BLaER1 treated with 17β-estradiol and CSF1 and Interleukin-3, amounts not matched to agents 10 nM and 100 nM (cell line): ENCODE measurements around the gene RUNX1.

ENCODE experiments used
- H3K27ac ChIP-seq, 11 experiments: shearing (Covaris generic); formaldehyde crosslinking; 2 replicates each; pipeline ENCODE4 v1.8.1; 2022
- H3K27me3 ChIP-seq, 11 experiments: shearing (Covaris generic); formaldehyde crosslinking; 2 replicates each; pipeline ENCODE4 v1.8.1; 2022
- H3K36me3 ChIP-seq, 11 experiments: shearing (Covaris generic); formaldehyde crosslinking; 2 replicates each; pipeline ENCODE4 v1.8.1; 2022
- H3K4me1 ChIP-seq, 10 experiments: shearing (Covaris generic); formaldehyde crosslinking; 2 replicates each; pipeline ENCODE4 v1.8.1; 2022
- H3K4me2 ChIP-seq, 11 experiments: shearing (Covaris generic); formaldehyde crosslinking; 2 replicates each; pipeline ENCODE4 v1.8.1; 2022
- H3K4me3 ChIP-seq, 10 experiments: shearing (Covaris generic); formaldehyde crosslinking; 2 replicates each; pipeline ENCODE4 v1.8.1; 2022
- H3K9ac ChIP-seq, 11 experiments: shearing (Covaris generic); formaldehyde crosslinking; 2 replicates each; pipeline ENCODE4 v1.8.1; 2022
- H3K9me3 ChIP-seq, 11 experiments: shearing (Covaris generic); formaldehyde crosslinking; replicated peaks in 1 of 11; 2 replicates each; pipeline ENCODE4 v1.8.1; 2022
- H4K20me1 ChIP-seq, 11 experiments: shearing (Covaris generic); formaldehyde crosslinking; 2 replicates each; pipeline ENCODE4 v1.8.1; 2022
- Cebpa-rat ChIP-seq, 11 experiments: shearing (Covaris generic); IDR thresholded peaks; 2 replicates each; pipeline ENCODE4 v1.8.1; 2022

RUNX1 gene

DNA sequence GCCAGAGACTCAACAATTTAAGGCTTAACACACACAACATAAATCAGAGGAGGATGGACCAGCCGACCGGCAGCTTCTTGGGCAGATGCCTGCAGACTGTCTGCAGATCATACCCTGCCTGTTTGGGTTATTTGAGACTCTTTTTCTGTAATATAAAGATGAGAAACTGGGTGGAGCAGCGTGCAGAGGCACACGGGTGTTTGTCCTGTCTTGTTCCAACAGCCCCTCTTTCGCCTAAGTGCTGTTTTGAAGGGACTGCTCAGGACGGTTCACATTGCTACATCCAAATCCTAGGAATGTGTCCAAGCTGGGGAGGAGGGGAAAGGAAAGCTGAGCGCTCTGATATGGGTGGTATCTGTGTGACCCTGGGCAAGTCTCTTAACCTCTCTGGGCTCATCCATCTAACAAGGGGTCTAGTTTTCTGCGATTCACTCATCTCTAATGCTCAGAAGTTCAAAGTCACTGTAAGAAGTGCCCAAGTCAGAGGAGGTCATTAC, 230.4 kb downstream of the RUNX1 start:
- peaks cover 99 to 100% (median 100%) of the 10 kb centered on the region in 11 experiments for H3K36me3 ChIP-seq
- no peak overlapping the region for H3K4me3 ChIP-seq
- no peaks in the 10 kb centered on the region for H3K9me3 ChIP-seq
- TF ChIP-seq Cebpa-rat (IDR thresholded peaks at IDR 0.05) = no peak
- no peak overlapping the region; a peak in 1 of 22 replicates for H3K9ac ChIP-seq
- H3K27ac ChIP-seq = no peak overlapping the region
- H4K20me1 ChIP-seq = peaks cover 87 to 100% (median 100%) of the 10 kb centered on the region in 11 experiments
- H3K4me2 ChIP-seq = peak overlapping the region in 3 of 11 experiments; percentile 12 to 76 (median 13); a peak in 2 of 22 replicates
- H3K27me3 ChIP-seq = no peaks in the 10 kb centered on the region; a peak in 1 of 22 replicates
- H3K4me1 ChIP-seq = peaks cover 38 to 98% (median 76%) of the 10 kb centered on the region in 10 experiments

DNA sequence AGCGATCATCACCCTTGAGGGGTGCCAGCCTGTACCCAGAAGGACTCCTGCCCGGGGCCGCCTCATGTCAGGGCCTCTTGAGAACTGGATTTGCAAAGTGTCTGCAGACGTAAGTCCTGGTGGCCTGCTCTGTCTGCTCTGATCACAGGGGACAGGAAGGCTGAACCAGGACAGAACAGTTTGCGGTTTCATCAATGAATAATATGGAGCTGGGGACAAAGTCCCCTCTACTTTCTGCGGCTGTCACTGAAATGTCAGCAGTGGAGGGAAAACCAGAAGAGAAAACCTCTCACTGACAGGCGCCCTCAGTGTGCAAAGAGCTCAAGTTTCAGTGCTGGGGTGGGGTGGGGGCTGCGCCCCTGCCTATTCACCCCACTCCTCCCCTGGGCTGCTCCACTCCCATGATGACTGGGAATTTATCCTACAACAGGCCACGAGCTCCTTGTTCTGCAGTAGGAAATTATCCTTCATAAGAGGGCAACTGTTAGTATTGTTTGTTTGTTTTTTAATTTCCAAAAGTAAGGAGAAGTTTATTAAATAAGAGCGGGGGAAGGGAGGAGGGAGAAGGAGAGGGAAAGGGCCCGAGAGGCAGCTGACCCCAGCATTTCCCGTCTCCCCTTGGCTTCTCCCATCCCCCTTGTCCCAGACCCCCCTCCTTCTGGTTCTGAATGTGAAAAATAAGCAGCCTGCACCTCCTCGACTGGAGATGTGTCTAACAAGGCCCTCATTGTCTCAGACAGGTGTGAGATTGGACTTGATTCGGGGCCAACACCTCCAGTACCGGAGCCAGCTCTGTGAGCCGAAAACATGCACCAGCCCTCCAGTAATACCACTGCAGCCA, 231.1 kb downstream of the RUNX1 start:
- H3K4me2 ChIP-seq = peak overlapping the region in 4 of 11 experiments; percentile 26 to 82 (median 77); a peak in 5 of 22 replicates
- H3K4me3 ChIP-seq = no peak overlapping the region
- H4K20me1 ChIP-seq = peaks cover 92 to 100% (median 100%) of the 10 kb centered on the region in 11 experiments
- peaks cover 100% of the 10 kb centered on the region in 11 experiments for H3K36me3 ChIP-seq
- no peak overlapping the region for H3K9ac ChIP-seq
- no peak for TF ChIP-seq Cebpa-rat (IDR thresholded peaks at IDR 0.05)
- no peaks in the 10 kb centered on the region; a peak in 1 of 22 replicates for H3K27me3 ChIP-seq
- peaks cover 44 to 98% (median 79%) of the 10 kb centered on the region in 10 experiments for H3K4me1 ChIP-seq
- no peaks in the 10 kb centered on the region for H3K9me3 ChIP-seq
- H3K27ac ChIP-seq = no peak overlapping the region

DNA sequence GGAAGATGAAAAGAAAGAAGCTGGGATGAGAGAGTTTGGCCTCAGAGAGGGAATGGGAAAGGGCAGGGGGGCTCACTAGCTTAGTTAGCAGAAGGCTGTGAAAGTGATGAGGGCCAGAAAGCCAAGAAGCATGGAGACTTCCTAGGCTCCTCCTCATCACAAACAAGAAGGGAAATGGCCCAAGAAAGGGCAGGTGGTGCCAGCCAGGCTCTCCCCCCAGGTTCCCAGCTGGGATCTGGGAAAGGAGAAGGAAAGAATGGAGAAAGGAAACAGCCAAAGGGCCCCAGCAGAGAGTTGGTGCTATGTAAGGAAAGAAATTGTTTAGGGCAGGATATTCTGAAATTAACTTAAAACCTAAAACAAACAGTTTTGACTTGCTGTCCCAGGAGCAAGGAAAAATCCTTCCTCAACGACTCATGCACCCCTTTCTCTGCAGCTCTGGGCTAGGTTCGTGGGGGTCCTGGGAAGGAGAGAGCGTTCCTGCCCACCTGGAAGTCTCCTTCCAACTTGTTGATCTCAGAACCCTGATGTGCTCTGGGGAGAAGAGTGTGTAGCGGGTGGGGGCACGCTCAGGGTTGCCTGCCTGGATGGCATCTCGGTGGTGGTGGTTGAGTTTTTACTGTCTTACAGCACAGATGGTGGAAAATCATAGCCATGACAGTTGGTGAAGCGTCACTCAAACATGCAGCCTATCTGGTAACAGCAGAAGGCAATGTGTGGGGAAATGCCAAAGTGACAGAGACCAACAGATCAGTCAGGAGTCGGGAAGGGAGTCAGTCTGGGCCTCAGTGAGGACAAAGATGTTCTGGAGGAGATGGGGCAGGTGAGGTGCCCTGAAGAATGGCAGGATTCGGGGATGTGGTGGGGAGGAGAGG, 233.0 kb downstream of the RUNX1 start:
- peaks cover 100% of the 10 kb centered on the region in 11 experiments for H3K36me3 ChIP-seq
- peaks cover 95 to 100% (median 100%) of the 10 kb centered on the region in 11 experiments for H4K20me1 ChIP-seq
- H3K4me2 ChIP-seq = peak overlapping the region in 10 of 11 experiments; percentile 3 to 82 (median 30); a peak in 15 of 22 replicates
- no peak overlapping the region; a peak in 1 of 22 replicates for H3K9ac ChIP-seq
- no peaks in the 10 kb centered on the region for H3K9me3 ChIP-seq
- H3K27me3 ChIP-seq = no peaks in the 10 kb centered on the region; a peak in 1 of 22 replicates
- TF ChIP-seq Cebpa-rat (IDR thresholded peaks at IDR 0.05) = no peak
- peaks cover 64 to 100% (median 93%) of the 10 kb centered on the region in 10 experiments for H3K4me1 ChIP-seq
- H3K4me3 ChIP-seq = no peak overlapping the region
- H3K27ac ChIP-seq = peak overlapping the region in 2 of 11 experiments; percentile 21 to 29; a peak in 1 of 22 replicates

DNA sequence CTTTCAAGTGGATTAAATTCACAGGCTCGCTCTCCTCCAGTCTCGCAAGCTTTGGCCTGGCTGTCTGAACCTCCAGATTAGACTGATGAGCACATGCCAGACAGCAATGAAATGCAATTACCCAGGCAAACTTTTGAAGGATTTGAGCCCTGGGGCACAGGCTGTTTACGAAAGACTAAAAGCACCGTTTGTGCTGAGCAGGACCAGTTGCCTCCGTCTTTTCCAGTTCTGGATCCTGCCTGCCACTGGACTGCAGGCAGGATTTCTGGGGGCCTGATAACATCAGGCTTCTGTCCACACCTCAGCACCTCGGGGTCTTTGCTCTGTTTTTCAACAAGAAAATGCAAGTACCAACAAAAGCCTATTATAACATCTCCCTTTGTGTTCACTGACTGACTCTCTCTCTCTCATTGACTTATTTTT, 234.6 kb downstream of the RUNX1 start:
- no peak overlapping the region for H3K27ac ChIP-seq
- TF ChIP-seq Cebpa-rat (IDR thresholded peaks at IDR 0.05) = no peak
- 0 out of 22 replicates have a peak overlapping the region, but pooled peaks of 1 of the 11 experiments have one; percentile 2 for H3K9ac ChIP-seq
- H3K4me1 ChIP-seq = peaks cover 79 to 100% (median 99%) of the 10 kb centered on the region in 10 experiments
- H3K36me3 ChIP-seq = peaks cover 100% of the 10 kb centered on the region in 11 experiments
- no peaks in the 10 kb centered on the region; a peak in 1 of 22 replicates for H3K27me3 ChIP-seq
- no peaks in the 10 kb centered on the region for H3K9me3 ChIP-seq
- no peak overlapping the region for H3K4me3 ChIP-seq
- peak overlapping the region in 8 of 11 experiments; percentile 1 to 87 (median 79); a peak in 12 of 22 replicates for H3K4me2 ChIP-seq
- H4K20me1 ChIP-seq = peaks cover 96 to 100% (median 100%) of the 10 kb centered on the region in 11 experiments

DNA sequence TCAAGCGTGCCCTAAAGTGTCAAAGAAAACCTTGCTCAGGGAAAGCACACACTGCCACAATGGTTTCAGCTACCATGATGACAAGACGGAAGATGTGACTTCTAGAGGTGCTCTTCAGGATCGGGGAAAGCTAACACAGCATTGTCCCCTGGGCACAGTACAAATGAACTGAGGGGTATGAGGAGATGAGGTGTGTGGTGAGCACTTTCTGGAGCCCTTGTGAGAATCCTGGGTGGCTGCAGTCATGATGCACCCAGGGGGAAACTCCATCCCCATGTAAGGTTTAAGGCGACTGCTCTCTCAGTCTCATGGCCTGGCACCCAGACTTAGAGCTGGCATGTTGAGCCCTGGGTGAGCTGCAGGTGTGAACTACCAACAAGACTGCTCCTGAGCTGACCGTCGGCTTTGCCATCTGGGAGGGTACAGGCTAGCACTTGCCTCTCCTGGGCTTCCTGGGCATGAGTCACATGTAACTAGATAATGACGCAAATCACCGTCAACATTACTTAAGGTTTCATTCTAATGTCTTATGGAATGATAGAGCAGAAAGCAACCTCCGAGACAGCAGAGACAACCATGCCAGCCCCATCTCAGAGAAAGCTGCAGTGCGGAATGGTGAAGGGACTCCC, 235.7 kb downstream of the RUNX1 start:
- Histone ChIP-seq H3K4me1 (peaks cover 91 to 100% (median 100%) of the 10 kb centered on the region in 10 experiments), H3K36me3 (peaks cover 98 to 100% (median 100%) of the 10 kb centered on the region in 11 experiments), H4K20me1 (peaks cover 99 to 100% (median 100%) of the 10 kb centered on the region in 11 experiments), H3K9ac (peak overlapping the region in 1 of 11 experiments; percentile 4; a peak in 2 of 22 replicates), H3K9me3 (no peaks in the 10 kb centered on the region), H3K4me3 (no peak overlapping the region), H3K27me3 (no peaks in the 10 kb centered on the region; a peak in 1 of 22 replicates), H3K27ac (peak overlapping the region in 3 of 11 experiments; percentile 4 to 11 (median 7); a peak in 2 of 22 replicates), H3K4me2 (peak overlapping the region; percentile 69 to 87 (median 79); a peak in 21 of 22 replicates)
- no peak for TF ChIP-seq Cebpa-rat (IDR thresholded peaks at IDR 0.05)

DNA sequence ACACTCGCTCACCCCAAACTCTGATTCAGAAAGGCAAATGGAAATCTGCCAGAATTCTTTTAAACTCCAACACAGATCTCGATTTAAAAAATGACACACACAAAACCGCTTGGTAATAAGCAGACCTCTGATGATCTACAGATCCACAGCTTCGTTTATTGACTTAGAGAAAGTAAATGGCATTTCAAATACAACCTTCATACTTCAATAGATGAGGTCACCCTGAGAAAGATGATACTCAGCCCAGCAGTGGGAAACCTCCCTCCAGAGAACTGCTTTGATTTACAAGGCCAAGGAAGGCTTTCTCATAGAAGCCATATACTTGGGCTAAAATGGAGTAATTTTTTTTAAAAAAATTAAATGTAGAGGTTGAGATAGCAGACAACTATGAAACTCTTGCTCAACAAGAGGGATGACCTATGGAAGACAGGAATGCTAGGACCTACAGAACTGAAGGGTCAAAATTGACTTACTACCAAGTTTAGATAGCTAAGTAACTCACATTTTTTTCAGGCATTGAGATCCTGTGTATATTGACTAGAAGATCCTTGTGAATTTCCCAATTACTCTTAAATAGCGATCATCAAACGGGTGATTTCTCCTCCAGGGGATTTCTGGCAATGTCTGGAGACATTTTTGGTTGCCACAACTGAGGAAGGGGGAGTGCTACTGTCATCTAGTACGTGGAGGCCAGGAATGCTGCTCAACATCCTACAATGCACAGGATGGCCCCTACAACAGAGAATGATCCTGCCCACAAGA, 236.4 kb downstream of the RUNX1 start:
- H3K4me3 ChIP-seq = no peak overlapping the region
- no peaks in the 10 kb centered on the region; a peak in 1 of 22 replicates for H3K27me3 ChIP-seq
- peaks cover 98 to 100% (median 100%) of the 10 kb centered on the region in 11 experiments for H3K36me3 ChIP-seq
- peaks cover 99 to 100% (median 100%) of the 10 kb centered on the region in 11 experiments for H4K20me1 ChIP-seq
- H3K27ac ChIP-seq = 0 out of 22 replicates have a peak overlapping the region, but pooled peaks of 1 of the 11 experiments have one; percentile 4
- peak overlapping the region; percentile 69 to 87 (median 79) for H3K4me2 ChIP-seq
- no peak for TF ChIP-seq Cebpa-rat (IDR thresholded peaks at IDR 0.05)
- peak overlapping the region in 1 of 11 experiments; percentile 4; a peak in 1 of 22 replicates for H3K9ac ChIP-seq
- H3K9me3 ChIP-seq = peaks cover 0 to 2% (median 0%) of the 10 kb centered on the region in 11 experiments; a peak in 1 of 22 replicates
- peaks cover 98 to 100% (median 100%) of the 10 kb centered on the region in 10 experiments for H3K4me1 ChIP-seq

DNA sequence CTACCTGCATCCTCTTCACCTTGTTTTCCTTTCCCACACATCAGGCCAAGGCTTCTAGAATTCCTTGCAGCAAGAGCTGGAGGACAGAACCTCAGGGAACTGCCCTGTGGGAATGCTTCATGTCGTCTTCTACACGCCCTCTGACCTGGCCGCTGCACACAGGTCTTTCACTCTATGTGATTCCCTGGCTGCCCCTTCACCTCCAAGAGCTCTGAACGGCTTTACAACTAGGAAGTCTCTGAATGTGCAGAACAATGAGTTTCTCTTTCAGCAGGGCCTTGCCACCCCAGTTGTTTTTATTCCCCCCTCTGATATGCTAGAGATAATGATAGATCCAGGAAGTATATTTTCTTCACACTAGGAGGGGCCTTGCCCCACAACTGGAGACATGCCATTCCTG, 237.7 kb downstream of the RUNX1 start:
- H3K4me1 ChIP-seq = peaks cover 92 to 100% (median 100%) of the 10 kb centered on the region in 10 experiments
- peaks cover 0 to 11% (median 0%) of the 10 kb centered on the region in 11 experiments; a peak in 3 of 22 replicates for H3K9me3 ChIP-seq
- peak overlapping the region in 1 of 11 experiments; percentile 4; a peak in 2 of 22 replicates for H3K27ac ChIP-seq
- no peak overlapping the region for H3K4me3 ChIP-seq
- H3K9ac ChIP-seq = no peak overlapping the region
- H3K36me3 ChIP-seq = peaks cover 98 to 100% (median 100%) of the 10 kb centered on the region in 11 experiments
- no peak for TF ChIP-seq Cebpa-rat (IDR thresholded peaks at IDR 0.05)
- H3K27me3 ChIP-seq = no peaks in the 10 kb centered on the region
- peak overlapping the region; percentile 69 to 87 (median 79) for H3K4me2 ChIP-seq
- H4K20me1 ChIP-seq = peaks cover 98 to 100% (median 100%) of the 10 kb centered on the region in 11 experiments
